Fibroblast of villous mesenchyme (primary cell): ENCODE results near the gene PCED1A. TPM values are rescaled to one million over a fixed set of nuclear protein-coding genes. Genes with fewer than 3 reads are reported as not detected.

Source experiments
- DNase-seq: peaks from one replicate; pipeline ENCODE4 v3.0.0-alpha.2; 2010; ENCODE audit warnings: low read depth
- H3K4me3 ChIP-seq: 2 replicates; pipeline ENCODE4 v1.5.1; 2011; ENCODE audit warnings: low read depth, mild to moderate bottlenecking, low read length
- CTCF ChIP-seq: IDR thresholded peaks from 2 replicates; pipeline ENCODE4 v1.5.1; 2012; ENCODE audit warnings: low read depth, mild to moderate bottlenecking, low read length; ENCODE audit not compliant: insufficient read depth
- total RNA-seq: library from RNA; depleted of rRNA; stranded (reverse); fragments of >200 nt; gene quantifications from 2 replicates; pipeline ENCODE4 v1.2.3, GENCODE V29; 2012

The PCED1A gene
- total RNA-seq, 1 donor: 32.8 TPM

DNA sequence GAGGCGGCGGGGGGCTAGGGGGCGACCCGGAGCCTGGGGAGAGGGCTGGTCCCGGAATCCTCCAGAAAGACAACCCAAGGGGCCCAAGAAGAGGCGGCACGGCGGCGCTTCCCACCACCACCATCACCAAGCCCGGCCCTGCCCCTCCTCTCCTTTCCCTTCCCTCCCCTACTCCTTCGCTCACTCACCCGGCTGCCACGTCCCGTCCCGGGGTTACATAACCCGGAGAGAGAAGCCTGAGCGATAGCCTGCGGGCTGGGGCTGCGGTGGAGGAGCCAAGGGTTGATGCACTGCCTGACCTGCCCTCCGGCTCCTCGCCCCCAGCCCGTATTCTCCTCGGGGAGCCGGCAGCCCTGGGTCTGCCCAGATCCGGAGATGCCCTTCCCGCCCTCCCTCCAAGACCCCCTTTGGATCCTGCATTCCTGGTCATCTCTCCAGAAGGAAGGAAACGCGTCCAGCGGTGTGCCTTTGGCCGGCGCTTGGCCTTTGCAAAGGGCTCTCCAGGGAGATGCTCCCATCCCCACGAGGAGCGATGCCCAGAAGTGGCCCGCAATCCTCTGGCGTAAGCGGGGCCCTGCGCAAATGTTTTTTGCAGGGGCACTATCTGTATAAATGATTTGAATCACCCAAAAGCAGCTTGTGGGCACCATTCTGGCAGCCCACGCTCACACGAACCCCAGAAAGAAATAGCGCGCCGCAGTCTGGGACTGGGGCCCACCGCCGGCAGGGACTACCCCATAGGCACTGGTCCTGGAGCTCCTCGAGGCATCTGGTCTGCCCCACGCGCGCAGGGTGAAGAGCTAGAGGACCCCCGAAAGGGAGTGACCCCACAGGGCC, 35.4 kb downstream of the PCED1A start:
- no peak for TF ChIP-seq CTCF
- DNase-seq: no peak
- H3K4me3 ChIP-seq: no peak overlapping the region

GRCh38 chr20:2804041-2804828, 36.2 kb downstream of the PCED1A start:
- no peak for DNase-seq
- H3K4me3 ChIP-seq: no peak overlapping the region
- TF ChIP-seq CTCF: no peak

DNA sequence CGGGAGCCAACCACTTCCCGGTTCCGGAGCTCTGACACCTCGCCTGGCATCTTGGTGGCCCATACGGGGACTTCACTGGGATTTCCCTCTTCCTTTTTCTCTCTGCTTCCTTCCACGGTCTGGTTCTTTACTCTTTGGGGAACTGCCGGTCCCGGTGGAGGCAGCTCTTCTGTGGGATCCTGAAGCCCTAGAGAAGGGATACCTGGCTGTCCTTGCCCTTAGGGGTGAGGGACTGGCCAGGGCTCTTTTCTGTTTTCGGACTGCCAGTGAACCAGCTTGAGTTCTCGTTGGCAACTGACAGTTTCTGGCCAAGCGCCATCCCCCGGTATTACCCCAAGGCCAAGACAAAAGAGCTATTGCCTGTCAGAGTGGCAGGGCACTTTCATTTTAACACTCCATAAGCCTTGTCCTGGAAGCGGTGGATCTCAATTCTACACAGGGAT, 39.1 kb downstream of the PCED1A start:
- H3K4me3 ChIP-seq: no peak overlapping the region
- TF ChIP-seq CTCF: no peak
- no peak for DNase-seq

DNA sequence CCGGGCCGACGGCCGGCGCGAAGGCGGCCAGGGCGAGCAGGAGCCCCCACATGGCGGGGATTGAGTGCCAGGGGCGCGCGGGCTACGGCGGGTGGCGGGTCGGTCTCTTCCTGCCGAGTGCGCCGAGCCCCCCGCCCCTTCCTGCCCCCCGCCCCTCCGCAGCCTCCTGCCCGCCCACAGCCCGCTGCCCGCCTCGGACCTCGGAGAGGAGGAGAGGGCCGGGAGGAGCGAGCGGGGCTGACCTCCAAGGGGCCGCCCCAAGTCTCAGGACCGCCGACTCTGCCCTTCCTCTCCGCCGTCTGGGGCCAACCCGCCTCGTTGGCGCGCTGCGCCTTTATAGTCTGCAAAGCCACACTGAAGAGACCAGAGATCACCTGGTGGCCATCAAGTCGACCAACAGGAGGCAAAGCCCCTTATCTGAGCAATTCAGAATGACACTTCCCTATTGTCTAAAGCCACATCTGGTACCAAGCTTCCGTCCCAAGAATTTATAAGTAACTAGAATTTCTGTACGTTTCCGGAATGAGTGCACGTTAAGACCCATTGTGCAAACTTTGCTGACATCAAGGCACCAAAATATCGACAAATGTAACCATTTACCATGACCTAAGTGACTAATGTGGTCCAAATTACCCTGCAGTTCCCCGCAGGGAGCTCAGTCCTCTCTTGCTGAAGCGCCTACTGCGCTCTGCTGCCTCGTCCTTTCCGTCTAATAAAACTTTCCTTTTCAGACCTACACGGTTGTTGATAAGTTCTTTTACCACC, 39.8 kb downstream of the PCED1A start, which contains the start of gene CPXM1:
Gene CPXM1 (minus strand): TSS at position 107 of the 765 bp plus-strand sequence. CDS start 55 bp downstream, at position 52.
- no peak for TF ChIP-seq CTCF
- no peak for DNase-seq

GRCh38 chr20:2799688-2800520, 40.6 kb downstream of the PCED1A start:
- DNase-seq: no peak
- peak overlapping the region; percentile 58 for H3K4me3 ChIP-seq
- TF ChIP-seq CTCF: no peak

More for the DNA sequence above, 39.8 kb downstream of the PCED1A start, which contains the start of gene CPXM1:
- peak within 1 kb of the TSS; percentile 58 for H3K4me3 ChIP-seq

DNA sequence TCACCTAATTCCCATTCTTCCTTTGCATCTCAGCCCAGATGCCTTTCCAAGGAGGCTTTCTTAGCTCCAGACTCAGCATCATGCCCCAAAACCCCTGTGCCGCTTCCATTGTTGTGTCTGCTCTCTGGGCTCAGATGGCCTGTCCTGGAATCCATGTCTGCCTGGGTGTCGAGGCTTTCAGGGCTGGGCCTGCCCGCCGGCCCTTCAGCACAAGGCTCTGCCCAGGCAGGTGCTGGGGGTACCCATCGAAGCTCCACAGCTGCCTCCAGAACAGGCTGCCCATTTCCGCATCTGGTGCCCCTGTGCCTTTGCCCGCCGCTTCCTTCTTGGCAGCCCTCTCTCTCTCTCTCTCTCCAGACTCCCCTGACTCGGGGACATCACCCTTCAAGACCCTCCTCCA, 41.2 kb downstream of the PCED1A start:
- no peak for DNase-seq
- peak overlapping the region; percentile 58 for H3K4me3 ChIP-seq
- no peak for TF ChIP-seq CTCF
